Kidney glomerular epithelial cell (primary cell): Measurements from ENCODE around the gene ULBP3.

ENCODE experiments used
- DNase-seq: peaks from one replicate; lab custom pipeline; 2025; lab: John Stamatoyannopoulos, UW

The ULBP3 gene

DNA sequence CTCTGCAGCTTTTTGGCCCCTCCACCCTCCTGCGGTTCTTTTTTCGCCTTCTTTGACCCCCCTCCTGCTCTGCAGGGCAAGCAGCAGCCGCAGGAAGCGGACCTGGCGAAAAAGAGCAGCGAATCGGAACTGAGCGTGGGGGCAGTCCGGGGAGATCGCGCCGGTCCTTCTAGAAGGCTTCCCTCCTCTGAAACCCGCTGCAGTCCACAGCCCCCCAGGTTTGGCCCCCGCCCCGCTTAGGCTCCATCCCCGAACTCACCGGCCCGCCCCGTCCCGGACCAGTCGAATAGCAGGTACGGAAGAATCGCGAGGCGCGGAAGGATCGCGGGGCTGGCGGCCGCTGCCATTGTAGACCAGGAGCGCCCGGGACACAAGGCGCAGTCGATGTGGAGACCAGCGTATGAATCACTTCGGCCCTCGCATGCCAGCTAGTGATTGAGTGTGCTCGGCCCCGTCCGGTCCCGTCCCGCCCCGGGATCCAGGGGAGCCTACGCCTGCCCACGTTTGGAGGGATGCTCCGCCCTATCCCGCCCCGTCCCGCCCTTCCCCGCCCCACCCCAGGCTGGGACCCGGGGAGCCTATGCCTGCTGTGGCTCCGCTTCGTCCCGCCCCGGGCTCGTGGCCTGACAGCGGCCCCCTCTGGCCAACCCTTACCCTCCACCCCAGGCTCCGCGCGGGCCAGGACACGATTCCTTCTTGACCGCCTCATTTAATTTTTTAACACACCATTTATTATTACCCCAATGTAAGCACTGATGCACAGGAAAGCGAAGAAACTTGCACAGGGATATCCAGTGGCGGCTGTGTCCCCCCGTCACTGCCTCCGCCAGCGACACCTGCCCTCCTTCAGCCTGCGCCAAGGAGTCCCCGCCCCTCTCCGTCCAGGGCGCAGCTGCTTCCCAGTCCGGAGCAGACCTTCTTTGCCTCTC is at the start of gene ULBP3:
ULBP3 (minus strand) TSS at position 402 of the 929 bp plus-strand sequence; CDS start at position 347, 55 bp downstream.
- DNase-seq = peak; percentile 88

DNA sequence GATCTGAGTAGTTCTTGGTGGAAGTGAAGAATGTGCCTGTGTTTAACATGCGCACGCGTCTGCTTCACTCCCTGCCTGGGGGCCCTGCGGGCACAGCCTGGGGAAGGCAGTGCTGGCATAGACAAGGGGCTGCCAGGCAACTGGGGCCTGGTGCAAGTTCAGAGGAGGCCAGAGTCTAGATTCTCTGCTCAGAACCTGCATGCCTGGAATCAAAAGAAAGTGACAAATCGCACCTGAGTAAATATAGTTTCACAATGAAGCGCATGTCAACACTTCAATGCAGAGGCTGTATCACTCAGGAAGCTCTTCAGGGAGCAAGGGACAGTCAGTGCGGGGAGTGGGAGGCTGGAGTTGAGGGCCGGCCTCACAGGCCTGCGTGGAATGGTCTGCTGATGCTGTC is 49.7 kb upstream of the ULBP3 start:
- no peak for DNase-seq

DNA sequence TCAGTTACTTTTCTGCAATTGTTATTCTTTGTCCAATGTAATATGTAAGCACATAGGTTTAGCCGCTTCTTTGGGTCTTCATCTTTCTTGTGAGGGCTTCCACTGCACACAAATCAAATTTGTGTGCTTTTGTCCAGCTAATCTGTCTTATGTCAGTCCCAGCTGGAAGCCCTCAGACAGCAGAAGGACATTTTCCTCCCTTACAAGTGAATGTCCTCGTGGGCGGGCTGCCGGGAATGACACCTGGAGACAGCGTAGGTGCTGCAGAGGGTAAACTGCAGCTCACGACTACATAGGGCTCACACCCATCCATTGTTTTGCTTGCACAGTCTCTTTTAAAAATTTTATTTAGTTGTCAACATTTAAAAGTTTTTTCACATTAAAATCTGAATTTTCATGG is 49.3 kb upstream of the ULBP3 start:
- DNase-seq = no peak

DNA sequence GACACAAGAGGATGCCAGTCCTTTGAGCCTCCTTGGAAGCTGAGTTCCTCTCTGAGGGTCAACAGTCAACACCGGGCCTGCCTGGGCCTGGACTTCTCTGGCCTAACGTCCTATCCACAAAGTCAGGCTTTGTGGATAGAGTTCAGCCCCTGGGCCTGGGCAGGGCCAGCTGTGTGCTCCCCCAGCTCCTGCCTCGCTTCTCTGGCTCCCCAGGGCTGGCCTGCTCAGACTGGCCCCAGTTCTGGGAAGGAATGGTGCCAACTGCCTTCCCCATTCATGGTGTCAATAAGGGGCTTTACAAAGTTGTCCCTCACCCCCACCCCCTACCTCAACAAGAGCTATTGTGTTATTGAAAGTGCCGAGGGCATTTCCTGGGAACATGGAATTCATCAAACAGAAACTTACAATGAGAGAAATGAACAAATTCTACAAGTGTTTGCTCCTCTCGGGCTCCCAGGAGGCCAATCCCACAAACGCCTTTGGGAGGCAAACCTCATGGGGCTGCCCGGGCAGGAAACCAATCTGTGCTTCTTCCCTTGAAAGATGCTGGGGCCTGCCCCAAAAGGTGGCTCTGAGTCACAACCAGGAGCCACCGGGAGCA is 47.4 kb upstream of the ULBP3 start:
- DNase-seq = no peak

DNA sequence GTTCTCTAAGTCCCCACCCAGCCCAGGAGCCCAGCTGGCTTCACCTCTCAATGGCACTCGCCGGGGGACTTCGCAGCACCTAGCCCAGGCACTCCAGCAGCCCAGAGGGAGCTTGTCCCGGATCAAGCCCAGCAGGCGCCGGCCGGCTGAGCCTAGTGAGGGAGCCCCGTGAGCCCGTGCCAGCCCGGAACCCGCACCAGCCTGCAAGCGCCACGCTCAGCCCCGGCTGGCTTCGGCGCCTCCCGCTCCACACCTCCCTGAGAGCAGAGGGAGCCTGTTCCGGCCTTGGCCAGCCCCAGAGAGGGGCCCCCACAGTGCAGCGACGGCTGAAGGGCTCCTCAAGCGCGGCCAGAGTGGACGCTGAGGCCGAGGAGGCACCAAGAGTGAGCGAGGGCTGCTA is 46.8 kb upstream of the ULBP3 start:
- DNase-seq = no peak

DNA sequence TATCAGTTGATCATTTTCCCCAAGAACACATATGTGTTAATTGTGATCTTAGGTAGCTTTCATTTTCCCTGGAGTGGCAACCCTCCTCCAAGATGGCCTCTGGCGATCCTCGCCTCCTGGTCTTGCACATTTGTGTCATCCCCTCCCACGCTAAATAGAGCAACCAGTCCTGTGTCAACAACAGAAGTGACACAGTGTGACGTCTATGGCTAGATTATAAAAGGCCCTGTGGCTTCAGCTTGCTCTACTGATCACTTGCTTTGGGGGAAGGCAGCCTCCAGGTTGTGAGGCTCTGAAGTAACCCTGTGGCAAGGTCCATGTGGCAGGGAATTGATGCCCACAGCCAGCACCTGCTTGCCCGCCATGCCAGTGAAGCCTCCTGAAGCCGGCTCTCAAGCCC is 43.3 kb upstream of the ULBP3 start:
- DNase-seq = no peak

DNA sequence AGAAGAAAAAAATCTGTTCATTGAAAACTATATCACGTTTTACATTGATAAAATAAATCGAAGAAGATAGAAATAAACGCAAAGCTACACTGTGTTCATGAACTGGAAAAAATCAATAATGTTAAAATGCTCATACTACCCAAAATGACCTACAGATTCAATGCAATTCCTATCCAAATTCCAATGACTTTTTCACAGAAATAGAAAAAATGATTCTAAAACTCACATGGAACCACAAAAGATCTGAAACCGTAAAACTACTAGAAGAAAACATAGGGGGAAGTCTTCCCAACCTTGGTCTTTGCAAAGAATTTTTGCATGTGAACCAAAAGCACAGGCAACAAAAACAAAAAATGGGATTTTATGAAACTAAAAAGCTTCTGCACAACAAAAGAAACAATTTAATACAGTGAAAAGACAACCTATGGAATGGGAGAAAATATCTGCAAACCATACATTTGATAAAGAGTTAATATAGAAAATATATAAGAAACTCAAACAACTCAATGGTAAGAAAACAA is 33.9 kb upstream of the ULBP3 start:
- DNase-seq = no peak

DNA sequence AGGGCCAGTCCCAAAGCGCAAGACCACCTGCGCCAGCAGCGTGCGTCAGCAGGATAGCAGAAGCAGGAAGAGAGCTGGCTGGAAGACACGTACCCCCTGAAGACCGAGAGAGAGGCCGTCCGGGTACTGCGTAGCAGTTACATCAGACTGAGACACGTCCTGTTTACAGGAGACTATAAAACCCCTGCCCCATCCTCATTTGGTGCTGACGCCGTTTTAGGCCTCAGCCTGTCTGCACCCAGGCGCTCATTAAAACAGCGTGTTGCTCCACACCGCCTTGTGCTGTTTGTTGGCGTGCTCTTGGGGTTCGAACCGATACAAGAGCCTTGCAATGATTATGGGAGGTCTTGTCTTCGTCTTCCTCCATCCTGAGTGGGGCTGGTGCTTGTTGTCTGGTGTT is 31.8 kb upstream of the ULBP3 start:
- DNase-seq = no peak

DNA sequence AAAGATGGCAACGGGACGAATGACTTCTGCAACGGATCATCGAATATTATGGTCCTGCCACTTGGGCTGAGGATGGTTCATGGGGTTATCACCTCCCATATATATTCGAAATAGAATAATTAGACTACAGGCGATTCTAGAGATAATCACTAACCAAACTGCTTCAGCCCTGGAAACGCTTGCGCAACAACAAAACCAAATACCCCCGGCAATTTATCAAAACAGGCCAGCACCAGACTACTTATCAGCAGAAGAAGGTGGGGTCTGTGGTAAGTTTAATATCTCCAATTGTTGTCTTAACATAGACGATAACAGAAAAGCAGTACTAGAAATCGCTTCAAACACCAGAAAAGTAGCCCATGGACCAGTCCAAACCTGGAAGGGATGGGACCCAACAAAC is 31.0 kb upstream of the ULBP3 start:
- no peak for DNase-seq

DNA sequence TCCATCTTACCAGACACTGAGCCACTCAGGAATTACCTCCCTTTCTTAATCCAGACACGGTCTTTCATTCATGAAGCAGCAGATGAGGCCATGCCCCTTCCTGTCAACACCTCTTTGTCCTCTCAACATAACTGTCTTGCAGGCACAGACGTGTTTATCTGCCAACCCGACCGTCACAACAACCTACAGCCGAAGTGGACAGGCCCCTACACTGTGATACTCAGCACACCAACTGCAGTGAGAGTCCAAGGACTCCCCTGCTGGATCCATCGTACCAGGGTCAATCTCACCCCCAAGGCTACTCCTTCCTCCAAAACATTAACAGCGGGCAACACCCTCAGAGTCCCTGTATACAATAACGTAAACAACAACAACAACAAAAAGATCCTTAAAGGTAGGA is 30.6 kb upstream of the ULBP3 start:
- DNase-seq = no peak

DNA sequence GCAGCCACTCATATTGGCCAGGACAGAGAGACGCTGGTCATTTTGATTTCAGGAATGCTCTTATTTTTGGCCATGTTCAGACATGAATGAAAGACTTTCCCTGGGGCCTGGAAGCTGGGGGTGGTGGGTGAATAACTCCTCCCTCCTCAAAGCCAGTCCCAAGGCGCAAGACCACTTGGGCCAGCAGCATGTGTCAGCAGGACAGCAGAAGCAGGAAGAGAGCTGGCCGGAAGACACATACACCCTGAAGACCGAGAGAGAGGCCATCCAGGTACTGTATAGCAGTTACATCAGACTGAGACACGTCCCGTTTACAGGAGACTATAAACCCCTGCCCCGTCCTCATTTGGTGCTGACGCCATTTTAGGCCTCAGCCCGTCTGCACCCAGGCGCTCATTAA is 29.2 kb upstream of the ULBP3 start:
- DNase-seq = no peak

DNA sequence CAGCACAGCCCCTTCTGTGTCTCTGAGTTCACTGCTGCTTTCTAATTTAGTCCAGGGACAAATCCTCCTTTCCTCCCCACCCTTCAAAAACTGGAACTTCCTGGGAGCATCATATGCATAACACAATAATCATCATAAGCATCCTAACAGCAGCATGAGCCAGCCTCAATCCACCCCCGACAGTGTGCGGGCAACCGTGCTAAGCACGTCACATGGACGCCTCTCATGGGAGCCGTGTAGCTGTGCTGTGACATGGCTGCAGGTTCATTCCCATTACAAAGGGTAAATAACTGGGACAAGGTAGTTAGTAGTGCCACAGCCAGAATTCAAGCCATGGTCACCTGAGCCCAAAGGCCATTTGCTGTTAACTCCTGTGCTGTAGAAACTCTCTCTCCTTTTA is 24.5 kb upstream of the ULBP3 start:
- DNase-seq = no peak

DNA sequence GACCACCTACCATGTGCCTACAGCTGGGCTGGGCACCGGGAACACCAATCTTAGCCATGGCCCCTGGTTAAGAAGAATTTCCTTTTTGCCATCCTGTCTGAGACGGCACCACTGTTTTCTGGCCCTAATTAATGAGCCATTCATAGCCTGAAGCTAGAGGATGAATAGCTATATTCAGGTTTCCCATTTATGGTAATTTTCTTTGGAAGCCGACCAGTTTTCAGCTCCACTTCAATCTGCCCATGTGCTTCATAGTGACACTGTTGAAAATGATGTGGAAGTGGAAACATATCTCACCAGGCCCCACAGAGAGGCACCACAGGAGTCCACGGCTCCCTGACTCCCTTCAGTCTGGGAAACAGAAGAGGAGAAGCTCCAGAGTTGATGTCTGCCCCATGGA is 22.6 kb upstream of the ULBP3 start:
- peak; percentile 45 for DNase-seq

DNA sequence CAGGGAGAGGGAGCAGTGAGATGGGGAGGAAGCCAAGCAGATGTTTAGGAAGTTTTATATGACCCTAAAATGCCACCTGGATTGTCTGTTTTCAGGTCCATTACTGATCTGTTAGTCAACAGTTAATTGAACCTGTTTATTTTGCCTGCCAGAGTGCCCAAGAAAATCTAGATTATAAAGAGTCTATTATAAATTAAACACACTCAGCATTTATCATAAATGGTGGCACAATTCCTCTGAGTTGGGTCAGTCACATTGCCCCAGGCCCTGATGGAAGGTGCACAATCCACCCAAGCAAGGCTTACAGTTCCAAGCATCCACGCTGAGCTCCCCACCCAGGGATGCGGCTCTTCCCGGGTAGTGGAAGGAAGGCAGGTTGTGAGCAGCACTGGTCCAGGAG is 21.4 kb upstream of the ULBP3 start:
- DNase-seq = no peak

DNA sequence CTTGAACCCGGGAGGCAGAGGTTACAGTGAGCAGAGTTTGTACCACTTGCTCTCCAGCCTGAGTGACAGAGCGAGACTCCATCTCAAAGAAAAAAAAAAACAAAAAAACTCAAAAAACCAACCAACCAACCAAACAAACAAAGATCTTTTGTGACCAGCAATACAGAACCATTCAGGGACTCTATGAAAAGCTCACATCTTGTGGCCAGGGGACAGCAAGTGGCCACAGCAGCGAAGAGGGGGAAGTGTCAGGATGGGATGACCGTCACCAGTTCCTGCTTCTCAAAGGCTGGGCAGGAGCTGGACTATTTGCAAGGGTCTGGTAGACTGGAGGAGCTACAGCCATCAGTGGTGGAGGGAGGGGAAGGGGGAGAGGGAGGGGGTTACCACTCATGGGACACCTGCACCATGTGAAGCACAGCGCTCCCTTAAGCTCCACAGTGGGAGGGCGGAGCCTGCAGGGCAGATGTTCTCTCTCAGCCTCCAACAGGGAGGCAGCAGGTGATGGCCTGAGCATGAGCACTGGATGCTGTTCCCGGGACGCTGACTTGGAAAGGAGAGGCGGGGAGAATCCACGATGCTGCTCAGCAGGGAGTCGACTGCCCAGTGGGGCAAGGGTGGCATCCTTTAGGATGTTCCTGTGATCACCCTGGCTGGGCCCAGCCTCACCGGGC is 19.7 kb upstream of the ULBP3 start:
- no peak for DNase-seq

DNA sequence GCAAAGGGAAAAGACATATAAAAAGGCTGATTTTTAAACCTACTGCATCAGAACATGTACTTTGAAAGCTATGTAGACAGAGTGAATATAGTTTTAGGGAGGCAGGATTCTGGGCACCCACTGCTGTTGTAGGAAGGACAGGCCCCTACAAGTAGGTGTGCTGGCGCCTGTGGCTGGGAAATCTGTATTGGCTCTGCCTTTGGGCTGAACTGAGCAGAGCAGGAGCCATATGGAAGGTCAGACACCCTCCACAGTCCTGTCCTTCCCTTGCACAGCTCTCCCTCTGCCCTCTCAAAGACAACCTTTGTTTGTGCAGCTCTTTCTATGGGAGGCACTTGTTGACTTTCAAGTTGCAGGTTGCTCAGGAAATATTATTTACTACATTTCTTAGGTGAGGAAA is 18.4 kb upstream of the ULBP3 start:
- no peak for DNase-seq

DNA sequence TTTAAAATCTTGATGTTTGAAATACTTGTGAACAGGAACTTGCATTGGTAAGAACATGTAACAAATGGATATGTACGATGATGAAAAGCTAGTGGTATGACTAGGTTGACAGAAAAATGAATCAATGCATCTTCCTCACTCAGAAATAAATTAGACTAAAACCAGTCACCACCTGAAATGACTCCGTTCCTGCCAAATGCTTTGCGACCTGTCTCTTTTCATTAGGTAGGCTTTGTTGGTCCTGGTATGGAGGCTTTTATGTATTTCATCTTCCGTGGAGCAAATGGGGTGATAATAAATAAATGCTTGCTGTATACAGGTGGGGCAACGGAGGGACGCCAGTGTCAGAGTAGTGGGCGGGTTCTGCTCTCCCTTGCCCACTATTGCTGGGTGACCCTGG is 17.1 kb upstream of the ULBP3 start:
- no peak for DNase-seq

DNA sequence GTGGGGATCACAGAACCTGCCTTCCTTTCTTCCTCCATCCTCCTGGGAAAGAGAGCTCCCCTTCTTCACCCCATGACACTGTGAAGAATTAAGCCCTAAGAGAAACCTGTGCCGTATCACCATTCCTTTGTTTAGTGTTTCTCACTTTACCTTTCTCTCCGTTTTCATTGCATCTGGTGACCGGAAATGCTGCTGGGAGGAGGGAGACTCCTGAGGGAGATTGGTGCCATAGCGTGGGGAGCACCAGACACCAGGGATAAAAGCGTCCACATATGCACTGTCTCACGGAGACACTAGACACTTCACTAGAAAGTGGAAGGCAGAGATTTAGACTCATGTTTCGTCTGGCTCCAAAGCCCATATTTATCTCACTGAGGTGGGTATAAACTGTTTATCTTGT is 15.5 kb upstream of the ULBP3 start:
- DNase-seq = no peak

DNA sequence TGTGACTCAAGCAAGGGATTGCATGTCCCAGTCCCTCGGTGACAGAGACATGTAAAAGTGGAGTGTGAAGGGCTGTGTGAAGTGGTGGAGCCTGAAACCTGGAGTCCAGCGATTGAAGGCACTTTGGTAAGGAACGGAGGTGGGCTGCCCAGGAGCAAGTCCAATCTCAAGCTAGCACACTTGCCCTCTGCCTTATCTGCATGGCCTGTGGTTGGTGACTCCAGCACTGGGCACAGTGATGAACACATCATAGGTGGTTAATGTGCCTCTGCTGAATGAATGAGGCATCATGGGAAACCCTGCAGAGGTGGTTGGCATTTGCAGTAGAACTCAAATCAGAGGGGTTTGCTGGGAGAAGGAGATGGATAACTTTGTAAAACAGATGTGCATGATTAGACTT is 14.9 kb upstream of the ULBP3 start:
- no peak for DNase-seq

DNA sequence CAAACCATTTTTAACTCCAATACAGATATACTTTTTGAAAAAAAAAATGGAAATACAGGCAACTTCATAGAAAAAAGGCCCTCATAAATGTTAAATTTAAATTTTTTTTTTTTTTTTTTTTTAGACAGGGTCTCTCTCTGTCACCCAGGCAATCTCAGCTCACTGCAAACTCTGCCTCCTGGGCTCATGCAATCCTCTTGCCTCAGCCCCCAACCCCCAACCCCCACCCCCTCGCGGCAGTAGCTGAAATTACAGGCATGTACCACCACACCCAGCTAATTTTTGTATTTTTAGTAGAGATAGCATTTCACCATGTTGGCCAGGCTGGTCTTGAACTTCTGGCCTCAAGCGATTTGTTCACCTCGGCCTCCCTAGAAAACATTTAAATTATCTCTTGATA is 12.8 kb upstream of the ULBP3 start:
- no peak for DNase-seq

DNA sequence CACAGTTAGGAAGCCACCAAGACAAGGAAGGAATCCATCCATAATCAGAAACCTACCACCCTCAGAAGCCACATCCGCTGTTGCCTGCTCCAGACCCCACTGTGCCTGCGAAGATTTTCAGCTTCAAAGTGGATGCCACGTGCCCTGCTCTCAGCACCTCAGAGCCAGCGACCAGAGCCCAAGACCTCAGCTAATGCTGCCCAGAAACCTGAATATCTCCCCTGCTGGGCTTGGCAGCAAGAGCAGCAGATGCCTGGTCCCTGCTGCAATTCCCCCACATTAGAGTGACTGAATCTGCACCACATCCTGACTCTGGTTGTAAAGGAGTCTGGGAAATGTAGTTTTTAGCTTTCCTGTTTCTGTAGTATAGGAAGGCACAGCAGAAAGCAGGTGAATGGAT is 10.7 kb upstream of the ULBP3 start:
- no peak for DNase-seq

DNA sequence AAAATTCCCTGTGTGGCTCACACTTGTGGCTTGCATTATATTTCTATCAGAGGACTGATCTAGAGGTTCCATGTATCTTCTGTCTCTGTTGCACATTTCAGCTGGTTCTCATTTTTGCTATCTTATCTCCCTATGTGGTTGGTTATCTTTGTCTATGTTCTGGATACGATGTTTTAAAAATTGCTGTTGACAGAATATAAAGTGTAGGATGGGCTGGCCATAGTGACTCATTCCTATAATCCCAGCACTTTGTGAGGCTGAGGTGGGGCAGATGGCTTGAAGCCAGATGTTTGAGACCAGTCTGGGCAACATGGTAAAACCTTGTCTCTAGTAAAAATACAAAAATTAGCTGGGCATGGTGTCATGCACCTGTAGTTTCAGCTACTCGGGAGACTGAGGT is 9.9 kb upstream of the ULBP3 start:
- DNase-seq = no peak
